K562 (cell line): ENCODE measurements around the gene AARSD1. TPM values are rescaled to one million over a fixed set of nuclear protein-coding genes. Genes with fewer than 3 reads are reported as not detected.

ENCODE experiments used
- ATAC-seq: fragments of 200-7000 bp; cut with Tn5 transposase; 3 replicates; pipeline ENCODE4 v1.9.1; 2020; ENCODE audit warnings: moderate library complexity
- BruUV-seq: library from RNA; stranded (reverse); fragments of 400-500 nt; replicated peaks from 2 replicates; lab custom pipeline; 2021; lab: Mats Ljungman, UMichigan
- CTCF ChIA-PET: fragments of 300-600 bp; formaldehyde crosslinking; extraction: SDS; loops from one replicate; lab custom pipeline; 2021; ENCODE audit warnings: low intra/inter-chr PET ratio; lab: Yijun Ruan, JAX
- POLR2A ChIA-PET: fragments of 300-600, 350-650 bp; sonication (Branson Sonifier 250); formaldehyde crosslinking; extraction: SDS; loops from one replicate; lab custom pipeline; 2021; ENCODE audit warnings: antibody characterized with exemption, inconsistent platforms; lab: Yijun Ruan, JAX
- DNase-seq, 4 experiments: peaks; one replicate each; pipeline versions ENCODE4 v3.0.0 to v3.0.0-alpha.2; 2011 to 2018; ENCODE audit warnings: low spot score in 3 of 4, mixed read lengths in 3 of 4; ENCODE audit errors: extremely low read depth in 1 of 4
- FAIRE-seq: peaks from 2 replicates; lab custom pipeline; 2011; peaks lifted over from hg19 to GRCh38; lab: Jason Lieb, UNC
- H2AFZ ChIP-seq: 2 replicates; pipeline ENCODE4 v1.6.0; 2011; ENCODE audit warnings: low read depth, low read length, control low read depth, inconsistent platforms
- H3K27ac ChIP-seq: fragments of 200-600 bp; 3 replicates; pipeline ENCODE4 v1.8.0; 2011; ENCODE audit warnings: low read depth, mild to moderate bottlenecking, control low read depth, inconsistent platforms, low read length, moderate library complexity, mixed read lengths; ENCODE audit errors: extremely low read depth
- H3K27me3 ChIP-seq, 2 experiments: fragments of 300-600 bp in 1 of 2; 2 replicates in 1 of 2; 3 replicates in 1 of 2; pipeline versions ENCODE4 v1.6.0 to v1.8.0; 2011; ENCODE audit warnings: inconsistent platforms in 2 of 2, low read length in 2 of 2, mild to moderate bottlenecking in 1 of 2, mixed read lengths in 1 of 2, moderate library complexity in 1 of 2; ENCODE audit not compliant: control insufficient read depth in 2 of 2, insufficient read depth in 2 of 2
- H3K36me3 ChIP-seq: fragments of 300-600 bp; 3 replicates; pipeline ENCODE4 v1.8.0; 2011; ENCODE audit warnings: mild to moderate bottlenecking, low read length, inconsistent platforms; ENCODE audit not compliant: control insufficient read depth, insufficient read depth
- H3K4me1 ChIP-seq, 2 experiments: fragments of 200-600 bp in 1 of 2; replicated peaks in 1 of 2; 2 replicates in 1 of 2; 3 replicates in 1 of 2; pipeline versions ENCODE4 v1.5.1 to v1.8.0; 2011; ENCODE audit warnings: inconsistent platforms in 2 of 2, low read length in 2 of 2, mild to moderate bottlenecking in 1 of 2, mixed read lengths in 1 of 2, moderate library complexity in 1 of 2; ENCODE audit not compliant: control insufficient read depth in 2 of 2, insufficient read depth in 2 of 2
- H3K4me2 ChIP-seq: 2 replicates; pipeline ENCODE4 v1.6.1; 2011; ENCODE audit warnings: low read length, control low read depth, inconsistent platforms, mixed read lengths; ENCODE audit not compliant: insufficient read depth
- H3K4me3 ChIP-seq: fragments of 200-600 bp; sonication (generic), shearing (Covaris generic); 2 replicates; pipeline ENCODE4 v1.5.1; 2016; ENCODE audit warnings: control low read depth, inconsistent platforms
- H3K79me2 ChIP-seq: fragments of 200-600 bp; 3 replicates; pipeline ENCODE4 v1.8.0; 2011; ENCODE audit warnings: low read length, inconsistent platforms; ENCODE audit not compliant: control insufficient read depth, insufficient read depth
- H3K9ac ChIP-seq, 2 experiments: 2 replicates each; pipeline versions ENCODE4 v1.6.0 to v1.6.1; 2011; ENCODE audit warnings: low read depth in 2 of 2, low read length in 2 of 2, control low read depth in 1 of 2, inconsistent platforms in 1 of 2, mild to moderate bottlenecking in 1 of 2, mixed read lengths in 1 of 2; ENCODE audit not compliant: insufficient read depth in 1 of 2
- H3K9me1 ChIP-seq: one replicate; pipeline ENCODE4 v1.6.0; 2011; ENCODE audit warnings: inconsistent platforms, mild to moderate bottlenecking, low read length, moderate library complexity; ENCODE audit not compliant: control insufficient read depth, insufficient read depth
- H3K9me3 ChIP-seq: replicated peaks from 2 replicates; pipeline ENCODE4 v1.5.1; 2011; ENCODE audit warnings: low read depth, low read length, inconsistent platforms; ENCODE audit not compliant: control insufficient read depth, insufficient read depth
- H4K20me1 ChIP-seq: replicated peaks from 2 replicates; pipeline ENCODE4 v1.6.1; 2011; ENCODE audit warnings: low read length, inconsistent platforms, mixed read lengths; ENCODE audit not compliant: control insufficient read depth, insufficient read depth
- C11orf30 ChIP-seq: fragments of 450-650 bp; IDR thresholded peaks from 2 replicates; pipeline ENCODE4 v1.6.1; 2016; ENCODE audit warnings: low read depth, mild to moderate bottlenecking
- HDAC2 ChIP-seq: fragments of 450-650 bp; IDR thresholded peaks from 2 replicates; pipeline ENCODE4 v1.6.1; 2016; ENCODE audit warnings: mild to moderate bottlenecking
- POLR2B ChIP-seq: fragments of 450-650 bp; IDR thresholded peaks from 2 replicates; pipeline ENCODE4 v1.6.1; 2018; ENCODE audit warnings: low read depth; ENCODE audit not compliant: partially characterized antibody
- POLR2G ChIP-seq: fragments of 200-400 bp; formaldehyde crosslinking; IDR thresholded peaks from 2 replicates; pipeline ENCODE4 v1.6.1; 2017; ENCODE audit warnings: low read depth, mild to moderate bottlenecking, antibody characterized with exemption, low read length, moderate library complexity
- RAD51 ChIP-seq: fragments of 450-650 bp; IDR thresholded peaks from 2 replicates; pipeline ENCODE4 v1.7.1; 2016; ENCODE audit warnings: low read depth, mild to moderate bottlenecking, borderline replicate concordance
- XRCC3 ChIP-seq: fragments of 450-650 bp; IDR thresholded peaks from 2 replicates; pipeline ENCODE4 v1.6.1; 2017; ENCODE audit warnings: mild to moderate bottlenecking, moderate library complexity
- ZBTB1 ChIP-seq: sonication (generic); formaldehyde crosslinking; IDR thresholded peaks from 2 replicates; pipeline ENCODE4 v1.8.1; 2023; ENCODE audit warnings: missing genetic modification reagents, low read depth, mild to moderate bottlenecking, borderline replicate concordance
- ZNF354B ChIP-seq: fragments of 250-450 bp; sonication (Bioruptor Pico); IDR thresholded peaks from 2 replicates; pipeline ENCODE4 v1.4.0; 2020
- WGBS: fragments of 100-300 bp; shearing (Covaris generic); methylation state at CpG from one replicate; pipeline ENCODE4 v1.1.6; 2016; ENCODE audit warnings: low coverage, mixed read lengths; ENCODE audit not compliant: insufficient coverage; ENCODE audit errors: missing lambda C conversion rate; 5-methylcytosine and 5-hydroxymethylcytosine counted together
- in situ Hi-C: fragments of 300-500 bp; cut with MboI; formaldehyde crosslinking; loops from 4 replicates; pipeline ENCODE4 v1.15.0; 2018; ENCODE audit warnings: inconsistent platforms, mixed read lengths
- intact Hi-C: fragments of 100-400 bp; cut with micrococcal nuclease; formaldehyde crosslinking; loops from 2 replicates; pipeline ENCODE4 v1.14.2; 2022
- polyA plus RNA-seq, 8 experiments: library from polyadenylated mRNA; depleted of rRNA in 4 of 8; stranded (reverse) in 5 of 8; unstranded in 3 of 8; fragments of >200 nt; fragmentation: Nextera tagmentation in 2 of 8; fragmentation: Illumina TruSeq in 1 of 8; extraction: Ambion mirVana in 2 of 8; extraction: Trizol in 1 of 8; gene quantifications; 2 replicates each; pipeline versions ENCODE4 v1.2.1 to v1.2.3, GENCODE V29; 2011 to 2014; ENCODE audit warnings: inconsistent platforms in 1 of 8, missing spikeins in 1 of 8
- total RNA-seq, 7 experiments: library from RNA; depleted of rRNA in 6 of 7; stranded (reverse); fragments of >200 nt in 6 of 7; fragmentation: Illumina TruSeq in 2 of 7; extraction: Trizol in 2 of 7; gene quantifications; 2 replicates each; pipeline versions ENCODE4 v1.2.1 to v1.2.3, GENCODE V29; 2011 to 2021; ENCODE audit warnings: low replicate concordance in 1 of 7
- TF ChIP-seq, protein P1 (sequence below): fragments of 450-650 bp; formaldehyde crosslinking; IDR thresholded peaks from 2 replicates; pipeline ENCODE4 v1.4.0; 2022; ENCODE audit warnings: missing genetic modification characterization
- TF ChIP-seq, protein P2 (sequence below): fragments of 450-650 bp; IDR thresholded peaks from 2 replicates; pipeline ENCODE4 v1.6.1; 2016
- TF ChIP-seq, protein P3 (sequence below): fragments of 250-450 bp; sonication (Bioruptor Pico); IDR thresholded peaks from 2 replicates; pipeline ENCODE4 v1.5.0; 2020; ENCODE audit warnings: mild to moderate bottlenecking, borderline replicate concordance
- TF ChIP-seq, protein P4 (sequence below): sonication (generic); formaldehyde crosslinking; IDR thresholded peaks from 2 replicates; pipeline ENCODE4 v1.8.0; 2022; ENCODE audit warnings: mild to moderate bottlenecking, missing genetic modification reagents

AARSD1 gene
- total and polyA plus RNA-seq, 9 of the 15 experiments (the other 6 are each of a cell fraction or from before 2014, with no cell fraction given): 51.7 to 98.5 (median 68.6) TPM

DNA sequence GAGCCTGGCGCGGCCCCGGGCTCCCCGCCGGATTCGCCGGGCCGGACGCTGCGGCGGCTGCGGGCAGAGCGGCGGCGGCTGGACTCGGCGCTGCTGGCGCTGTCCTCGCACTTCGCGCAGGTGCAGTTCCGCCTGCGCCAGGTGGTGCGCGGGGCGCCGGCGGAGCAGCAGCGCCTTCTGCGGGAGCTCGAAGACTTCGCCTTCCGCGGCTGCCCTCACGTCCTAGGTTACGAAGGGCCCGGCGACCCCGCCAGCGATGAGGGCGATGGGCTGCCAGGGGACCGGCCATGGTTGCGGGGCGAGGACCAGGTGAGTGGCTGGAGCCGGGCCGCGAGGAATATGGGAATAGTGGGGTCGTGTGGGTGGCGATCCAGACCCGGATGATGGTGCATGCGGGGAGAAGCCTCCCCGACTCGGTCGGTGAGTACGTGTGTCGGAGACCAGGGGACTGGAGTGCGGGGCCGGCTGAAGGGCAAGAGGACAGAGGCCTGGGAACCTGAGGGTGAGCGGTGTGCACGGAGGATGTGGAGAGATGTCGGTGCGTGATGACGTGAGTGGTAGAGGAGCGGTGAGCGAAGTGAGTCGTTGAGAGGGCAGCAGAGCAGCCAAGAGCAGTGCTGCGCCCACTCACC is 16.6 kb upstream of the AARSD1 start:
- Histone ChIP-seq H3K27ac (peak overlapping the region; percentile 92), H3K4me1 (peaks cover 20 to 26% of the 10 kb centered on the region in 2 experiments; a peak in 4 of 5 replicates), H3K27me3 (no peaks in the 10 kb centered on the region), H3K9me1 (no peaks in the 10 kb centered on the region), H3K4me2 (peak overlapping the region; percentile 99), H3K4me3 (peak overlapping the region; percentile 92), H4K20me1 (no peaks in the 10 kb centered on the region), H3K36me3 (peaks cover 32% of the 10 kb centered on the region), H3K9ac (peak overlapping the region; percentile 84 to 97), H2AFZ (peak overlapping the region; percentile 98), H3K79me2 (peaks cover 52% of the 10 kb centered on the region), H3K9me3 (no peaks in the 10 kb centered on the region)
- peak; percentile 61 to 81 (median 66) for DNase-seq
- ATAC-seq: peak; percentile 82
- POLR2A ChIA-PET: interaction anchor here (0.6 to 3.8 kb wide), 3 partner anchors 12 to 17 kb away, joined by 3 to 13 read pairs (median 4); partner anchors contain the start of genes AARSD1 and RPL27
- in situ Hi-C loops (no loop called here), intact Hi-C loops (no loop called here)
- CTCF ChIA-PET: interaction anchor here (1.0 to 2.7 kb wide), 2 partner anchors 138 to 403 kb away, joined by 4 to 20 read pairs; partner anchors contain the start of gene PSMC3IP
- peak; percentile 70 for FAIRE-seq
- WGBS: 1% methylated on average over 64 of the region's 67 CpGs
- TSS peak; percentile 68 for BruUV-seq
- TF ChIP-seq, protein P1, sequence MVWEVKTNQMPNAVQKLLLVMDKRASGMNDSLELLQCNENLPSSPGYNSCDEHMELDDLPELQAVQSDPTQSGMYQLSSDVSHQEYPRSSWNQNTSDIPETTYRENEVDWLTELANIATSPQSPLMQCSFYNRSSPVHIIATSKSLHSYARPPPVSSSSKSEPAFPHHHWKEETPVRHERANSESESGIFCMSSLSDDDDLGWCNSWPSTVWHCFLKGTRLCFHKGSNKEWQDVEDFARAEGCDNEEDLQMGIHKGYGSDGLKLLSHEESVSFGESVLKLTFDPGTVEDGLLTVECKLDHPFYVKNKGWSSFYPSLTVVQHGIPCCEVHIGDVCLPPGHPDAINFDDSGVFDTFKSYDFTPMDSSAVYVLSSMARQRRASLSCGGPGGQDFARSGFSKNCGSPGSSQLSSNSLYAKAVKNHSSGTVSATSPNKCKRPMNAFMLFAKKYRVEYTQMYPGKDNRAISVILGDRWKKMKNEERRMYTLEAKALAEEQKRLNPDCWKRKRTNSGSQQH (CRISPR knock-in tag): 0 out of 2 replicates have a peak, but pooled peaks have one; percentile 13
- TF ChIP-seq RAD51: no peak
- TF ChIP-seq, protein P2, sequence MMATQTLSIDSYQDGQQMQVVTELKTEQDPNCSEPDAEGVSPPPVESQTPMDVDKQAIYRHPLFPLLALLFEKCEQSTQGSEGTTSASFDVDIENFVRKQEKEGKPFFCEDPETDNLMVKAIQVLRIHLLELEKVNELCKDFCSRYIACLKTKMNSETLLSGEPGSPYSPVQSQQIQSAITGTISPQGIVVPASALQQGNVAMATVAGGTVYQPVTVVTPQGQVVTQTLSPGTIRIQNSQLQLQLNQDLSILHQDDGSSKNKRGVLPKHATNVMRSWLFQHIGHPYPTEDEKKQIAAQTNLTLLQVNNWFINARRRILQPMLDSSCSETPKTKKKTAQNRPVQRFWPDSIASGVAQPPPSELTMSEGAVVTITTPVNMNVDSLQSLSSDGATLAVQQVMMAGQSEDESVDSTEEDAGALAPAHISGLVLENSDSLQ: 0 out of 2 replicates have a peak, but pooled peaks have one; percentile 8
- peak; percentile 78 for TF ChIP-seq POLR2G
- TF ChIP-seq HDAC2: peak; percentile 58; the same call in 1 of the 2 replicates
- peak; percentile 86; the same call in 1 of the 2 replicates for TF ChIP-seq ZBTB1 (CRISPR knock-in tag)
- TF ChIP-seq, protein P3, sequence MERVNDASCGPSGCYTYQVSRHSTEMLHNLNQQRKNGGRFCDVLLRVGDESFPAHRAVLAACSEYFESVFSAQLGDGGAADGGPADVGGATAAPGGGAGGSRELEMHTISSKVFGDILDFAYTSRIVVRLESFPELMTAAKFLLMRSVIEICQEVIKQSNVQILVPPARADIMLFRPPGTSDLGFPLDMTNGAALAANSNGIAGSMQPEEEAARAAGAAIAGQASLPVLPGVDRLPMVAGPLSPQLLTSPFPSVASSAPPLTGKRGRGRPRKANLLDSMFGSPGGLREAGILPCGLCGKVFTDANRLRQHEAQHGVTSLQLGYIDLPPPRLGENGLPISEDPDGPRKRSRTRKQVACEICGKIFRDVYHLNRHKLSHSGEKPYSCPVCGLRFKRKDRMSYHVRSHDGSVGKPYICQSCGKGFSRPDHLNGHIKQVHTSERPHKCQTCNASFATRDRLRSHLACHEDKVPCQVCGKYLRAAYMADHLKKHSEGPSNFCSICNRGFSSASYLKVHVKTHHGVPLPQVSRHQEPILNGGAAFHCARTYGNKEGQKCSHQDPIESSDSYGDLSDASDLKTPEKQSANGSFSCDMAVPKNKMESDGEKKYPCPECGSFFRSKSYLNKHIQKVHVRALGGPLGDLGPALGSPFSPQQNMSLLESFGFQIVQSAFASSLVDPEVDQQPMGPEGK (CRISPR knock-in tag): no peak
- no peak for TF ChIP-seq XRCC3
- TF ChIP-seq C11orf30: peak; percentile 12; the same call in 1 of the 2 replicates
- TF ChIP-seq, protein P4, sequence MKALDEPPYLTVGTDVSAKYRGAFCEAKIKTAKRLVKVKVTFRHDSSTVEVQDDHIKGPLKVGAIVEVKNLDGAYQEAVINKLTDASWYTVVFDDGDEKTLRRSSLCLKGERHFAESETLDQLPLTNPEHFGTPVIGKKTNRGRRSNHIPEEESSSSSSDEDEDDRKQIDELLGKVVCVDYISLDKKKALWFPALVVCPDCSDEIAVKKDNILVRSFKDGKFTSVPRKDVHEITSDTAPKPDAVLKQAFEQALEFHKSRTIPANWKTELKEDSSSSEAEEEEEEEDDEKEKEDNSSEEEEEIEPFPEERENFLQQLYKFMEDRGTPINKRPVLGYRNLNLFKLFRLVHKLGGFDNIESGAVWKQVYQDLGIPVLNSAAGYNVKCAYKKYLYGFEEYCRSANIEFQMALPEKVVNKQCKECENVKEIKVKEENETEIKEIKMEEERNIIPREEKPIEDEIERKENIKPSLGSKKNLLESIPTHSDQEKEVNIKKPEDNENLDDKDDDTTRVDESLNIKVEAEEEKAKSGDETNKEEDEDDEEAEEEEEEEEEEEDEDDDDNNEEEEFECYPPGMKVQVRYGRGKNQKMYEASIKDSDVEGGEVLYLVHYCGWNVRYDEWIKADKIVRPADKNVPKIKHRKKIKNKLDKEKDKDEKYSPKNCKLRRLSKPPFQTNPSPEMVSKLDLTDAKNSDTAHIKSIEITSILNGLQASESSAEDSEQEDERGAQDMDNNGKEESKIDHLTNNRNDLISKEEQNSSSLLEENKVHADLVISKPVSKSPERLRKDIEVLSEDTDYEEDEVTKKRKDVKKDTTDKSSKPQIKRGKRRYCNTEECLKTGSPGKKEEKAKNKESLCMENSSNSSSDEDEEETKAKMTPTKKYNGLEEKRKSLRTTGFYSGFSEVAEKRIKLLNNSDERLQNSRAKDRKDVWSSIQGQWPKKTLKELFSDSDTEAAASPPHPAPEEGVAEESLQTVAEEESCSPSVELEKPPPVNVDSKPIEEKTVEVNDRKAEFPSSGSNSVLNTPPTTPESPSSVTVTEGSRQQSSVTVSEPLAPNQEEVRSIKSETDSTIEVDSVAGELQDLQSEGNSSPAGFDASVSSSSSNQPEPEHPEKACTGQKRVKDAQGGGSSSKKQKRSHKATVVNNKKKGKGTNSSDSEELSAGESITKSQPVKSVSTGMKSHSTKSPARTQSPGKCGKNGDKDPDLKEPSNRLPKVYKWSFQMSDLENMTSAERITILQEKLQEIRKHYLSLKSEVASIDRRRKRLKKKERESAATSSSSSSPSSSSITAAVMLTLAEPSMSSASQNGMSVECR: peak; percentile 42; the same call in 1 of the 2 replicates
- no peak for TF ChIP-seq ZNF354B
- TF ChIP-seq POLR2B: peak; percentile 16
